HepG2 (cell line): Measurements from ENCODE around the gene STAT6. TPM values are rescaled to one million over a fixed set of nuclear protein-coding genes. Genes with fewer than 3 reads are reported as not detected.

Experiments used
- CAMTA2 ChIP-seq: sonication (generic); formaldehyde crosslinking; IDR thresholded peaks from 2 replicates; pipeline ENCODE4 v1.4.0; 2020; ENCODE audit warnings: mild to moderate bottlenecking, missing genetic modification reagents, borderline replicate concordance
- FLYWCH1 ChIP-seq: sonication (generic); formaldehyde crosslinking; IDR thresholded peaks from 2 replicates; pipeline ENCODE4 v1.8.1; 2023; ENCODE audit warnings: mild to moderate bottlenecking, missing genetic modification reagents
- FOXC1 ChIP-seq: sonication (generic); formaldehyde crosslinking; IDR thresholded peaks from 2 replicates; pipeline ENCODE4 v1.8.0; 2022; ENCODE audit warnings: mild to moderate bottlenecking, missing genetic modification reagents, borderline replicate concordance
- MAZ ChIP-seq, 2 experiments: sonication (generic) in 1 of 2; formaldehyde crosslinking in 1 of 2; IDR thresholded peaks; 2 replicates each; pipeline versions ENCODE4 v1.5.0 to v1.6.1; 2012 to 2020; ENCODE audit warnings: low read depth in 2 of 2, mild to moderate bottlenecking in 2 of 2, borderline replicate concordance in 1 of 2, improper control_type of control experiment in 1 of 2, low read length in 1 of 2, missing genetic modification reagents in 1 of 2, moderate library complexity in 1 of 2
- MNT ChIP-seq: fragments of 450-650 bp; IDR thresholded peaks from 2 replicates; pipeline ENCODE4 v1.6.1; 2016
- POLR2AphosphoS2 ChIP-seq: IDR thresholded peaks from 2 replicates; pipeline ENCODE4 v1.6.1; 2011; ENCODE audit warnings: low read depth, low read length, improper control_type of control experiment
- POLR2AphosphoS5 ChIP-seq: IDR thresholded peaks from 2 replicates; pipeline ENCODE4 v1.6.1; 2012; ENCODE audit warnings: low read depth, low read length
- SRSF9 ChIP-seq: fragments of 200-400 bp; formaldehyde crosslinking; IDR thresholded peaks from 2 replicates; pipeline ENCODE4 v1.6.1; 2018; ENCODE audit warnings: borderline replicate concordance, mild to moderate bottlenecking, low read depth, low read length; ENCODE audit not compliant: insufficient read depth, poor library complexity, severe bottlenecking
- ZKSCAN1 ChIP-seq: fragments of 150-350 bp; IDR thresholded peaks from 2 replicates; pipeline ENCODE4 v1.6.1; 2014; ENCODE audit warnings: low read length
- ZNF510 ChIP-seq: sonication (generic); formaldehyde crosslinking; IDR thresholded peaks from 2 replicates; pipeline ENCODE4 v1.4.0; 2020; ENCODE audit warnings: low read depth, mild to moderate bottlenecking, missing genetic modification reagents
- ZNF691 ChIP-seq: sonication (generic); formaldehyde crosslinking; IDR thresholded peaks from 2 replicates; pipeline ENCODE4 v1.4.0; 2020; ENCODE audit warnings: missing genetic modification reagents, low read depth, mild to moderate bottlenecking, borderline replicate concordance
- polyA plus RNA-seq, 8 experiments: library from polyadenylated mRNA; depleted of rRNA in 3 of 8; stranded (reverse) in 7 of 8; unstranded in 1 of 8; fragments of >200 nt; fragmentation: Illumina TruSeq in 4 of 8; extraction: Trizol in 4 of 8; gene quantifications; 2 replicates each; pipeline versions ENCODE4 v1.2.1 to v1.2.3, GENCODE V29; 2011 to 2016; ENCODE audit warnings: low read depth in 4 of 8, missing spikeins in 1 of 8, mixed read lengths in 1 of 8; ENCODE audit not compliant: insufficient read depth in 1 of 8
- total RNA-seq, 5 experiments: library from RNA; depleted of rRNA; stranded (reverse); fragments of >200 nt; fragmentation: Illumina TruSeq; extraction: Trizol; gene quantifications; 2 replicates each; pipeline ENCODE4 v1.2.3, GENCODE V29; 2016; ENCODE audit warnings: low read depth in 1 of 5
- TF ChIP-seq, protein P1 (sequence below): sonication (generic); formaldehyde crosslinking; IDR thresholded peaks from 2 replicates; pipeline ENCODE4 v1.4.0; 2020; ENCODE audit warnings: missing genetic modification reagents
- TF ChIP-seq, protein P2 (sequence below): sonication (generic); formaldehyde crosslinking; IDR thresholded peaks from 2 replicates; pipeline ENCODE4 v1.4.0; 2020; ENCODE audit warnings: missing genetic modification reagents, borderline replicate concordance
- TF ChIP-seq, protein P3 (sequence below): sonication (generic); formaldehyde crosslinking; IDR thresholded peaks from 2 replicates; pipeline ENCODE4 v1.5.1; 2020; ENCODE audit warnings: mild to moderate bottlenecking, missing genetic modification reagents, moderate library complexity
- TF ChIP-seq, protein P4 (sequence below): IDR thresholded peaks from 2 replicates; pipeline ENCODE4 v1.4.0; 2020; ENCODE audit warnings: mild to moderate bottlenecking, missing genetic modification reagents

STAT6 gene
- total and polyA plus RNA-seq, 2 of the 13 experiments (the other 11 are each of a cell fraction or from before 2014, with no cell fraction given), result 28.0 to 62.2 TPM

- no peak for TF ChIP-seq MNT
- no peak for TF ChIP-seq ZKSCAN1
- TF ChIP-seq POLR2AphosphoS2, result no peak
- TF ChIP-seq, protein P1, sequence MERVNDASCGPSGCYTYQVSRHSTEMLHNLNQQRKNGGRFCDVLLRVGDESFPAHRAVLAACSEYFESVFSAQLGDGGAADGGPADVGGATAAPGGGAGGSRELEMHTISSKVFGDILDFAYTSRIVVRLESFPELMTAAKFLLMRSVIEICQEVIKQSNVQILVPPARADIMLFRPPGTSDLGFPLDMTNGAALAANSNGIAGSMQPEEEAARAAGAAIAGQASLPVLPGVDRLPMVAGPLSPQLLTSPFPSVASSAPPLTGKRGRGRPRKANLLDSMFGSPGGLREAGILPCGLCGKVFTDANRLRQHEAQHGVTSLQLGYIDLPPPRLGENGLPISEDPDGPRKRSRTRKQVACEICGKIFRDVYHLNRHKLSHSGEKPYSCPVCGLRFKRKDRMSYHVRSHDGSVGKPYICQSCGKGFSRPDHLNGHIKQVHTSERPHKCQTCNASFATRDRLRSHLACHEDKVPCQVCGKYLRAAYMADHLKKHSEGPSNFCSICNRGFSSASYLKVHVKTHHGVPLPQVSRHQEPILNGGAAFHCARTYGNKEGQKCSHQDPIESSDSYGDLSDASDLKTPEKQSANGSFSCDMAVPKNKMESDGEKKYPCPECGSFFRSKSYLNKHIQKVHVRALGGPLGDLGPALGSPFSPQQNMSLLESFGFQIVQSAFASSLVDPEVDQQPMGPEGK (CRISPR knock-in tag), result peak; percentile 84
- TF ChIP-seq SRSF9, result no peak
- no peak for TF ChIP-seq CAMTA2 (CRISPR knock-in tag)
- no peak for TF ChIP-seq ZNF691 (CRISPR knock-in tag)
- TF ChIP-seq, protein P2, sequence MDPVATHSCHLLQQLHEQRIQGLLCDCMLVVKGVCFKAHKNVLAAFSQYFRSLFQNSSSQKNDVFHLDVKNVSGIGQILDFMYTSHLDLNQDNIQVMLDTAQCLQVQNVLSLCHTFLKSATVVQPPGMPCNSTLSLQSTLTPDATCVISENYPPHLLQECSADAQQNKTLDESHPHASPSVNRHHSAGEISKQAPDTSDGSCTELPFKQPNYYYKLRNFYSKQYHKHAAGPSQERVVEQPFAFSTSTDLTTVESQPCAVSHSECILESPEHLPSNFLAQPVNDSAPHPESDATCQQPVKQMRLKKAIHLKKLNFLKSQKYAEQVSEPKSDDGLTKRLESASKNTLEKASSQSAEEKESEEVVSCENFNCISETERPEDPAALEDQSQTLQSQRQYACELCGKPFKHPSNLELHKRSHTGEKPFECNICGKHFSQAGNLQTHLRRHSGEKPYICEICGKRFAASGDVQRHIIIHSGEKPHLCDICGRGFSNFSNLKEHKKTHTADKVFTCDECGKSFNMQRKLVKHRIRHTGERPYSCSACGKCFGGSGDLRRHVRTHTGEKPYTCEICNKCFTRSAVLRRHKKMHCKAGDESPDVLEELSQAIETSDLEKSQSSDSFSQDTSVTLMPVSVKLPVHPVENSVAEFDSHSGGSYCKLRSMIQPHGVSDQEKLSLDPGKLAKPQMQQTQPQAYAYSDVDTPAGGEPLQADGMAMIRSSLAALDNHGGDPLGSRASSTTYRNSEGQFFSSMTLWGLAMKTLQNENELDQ, result no peak
- TF ChIP-seq POLR2AphosphoS5, result no peak; the same call in 1 of the 2 replicates
- TF ChIP-seq, protein P3, sequence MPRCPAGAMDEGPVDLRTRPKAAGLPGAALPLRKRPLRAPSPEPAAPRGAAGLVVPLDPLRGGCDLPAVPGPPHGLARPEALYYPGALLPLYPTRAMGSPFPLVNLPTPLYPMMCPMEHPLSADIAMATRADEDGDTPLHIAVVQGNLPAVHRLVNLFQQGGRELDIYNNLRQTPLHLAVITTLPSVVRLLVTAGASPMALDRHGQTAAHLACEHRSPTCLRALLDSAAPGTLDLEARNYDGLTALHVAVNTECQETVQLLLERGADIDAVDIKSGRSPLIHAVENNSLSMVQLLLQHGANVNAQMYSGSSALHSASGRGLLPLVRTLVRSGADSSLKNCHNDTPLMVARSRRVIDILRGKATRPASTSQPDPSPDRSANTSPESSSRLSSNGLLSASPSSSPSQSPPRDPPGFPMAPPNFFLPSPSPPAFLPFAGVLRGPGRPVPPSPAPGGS (CRISPR knock-in tag), result no peak
- no peak for TF ChIP-seq FLYWCH1 (CRISPR knock-in tag)
- TF ChIP-seq, protein P4, sequence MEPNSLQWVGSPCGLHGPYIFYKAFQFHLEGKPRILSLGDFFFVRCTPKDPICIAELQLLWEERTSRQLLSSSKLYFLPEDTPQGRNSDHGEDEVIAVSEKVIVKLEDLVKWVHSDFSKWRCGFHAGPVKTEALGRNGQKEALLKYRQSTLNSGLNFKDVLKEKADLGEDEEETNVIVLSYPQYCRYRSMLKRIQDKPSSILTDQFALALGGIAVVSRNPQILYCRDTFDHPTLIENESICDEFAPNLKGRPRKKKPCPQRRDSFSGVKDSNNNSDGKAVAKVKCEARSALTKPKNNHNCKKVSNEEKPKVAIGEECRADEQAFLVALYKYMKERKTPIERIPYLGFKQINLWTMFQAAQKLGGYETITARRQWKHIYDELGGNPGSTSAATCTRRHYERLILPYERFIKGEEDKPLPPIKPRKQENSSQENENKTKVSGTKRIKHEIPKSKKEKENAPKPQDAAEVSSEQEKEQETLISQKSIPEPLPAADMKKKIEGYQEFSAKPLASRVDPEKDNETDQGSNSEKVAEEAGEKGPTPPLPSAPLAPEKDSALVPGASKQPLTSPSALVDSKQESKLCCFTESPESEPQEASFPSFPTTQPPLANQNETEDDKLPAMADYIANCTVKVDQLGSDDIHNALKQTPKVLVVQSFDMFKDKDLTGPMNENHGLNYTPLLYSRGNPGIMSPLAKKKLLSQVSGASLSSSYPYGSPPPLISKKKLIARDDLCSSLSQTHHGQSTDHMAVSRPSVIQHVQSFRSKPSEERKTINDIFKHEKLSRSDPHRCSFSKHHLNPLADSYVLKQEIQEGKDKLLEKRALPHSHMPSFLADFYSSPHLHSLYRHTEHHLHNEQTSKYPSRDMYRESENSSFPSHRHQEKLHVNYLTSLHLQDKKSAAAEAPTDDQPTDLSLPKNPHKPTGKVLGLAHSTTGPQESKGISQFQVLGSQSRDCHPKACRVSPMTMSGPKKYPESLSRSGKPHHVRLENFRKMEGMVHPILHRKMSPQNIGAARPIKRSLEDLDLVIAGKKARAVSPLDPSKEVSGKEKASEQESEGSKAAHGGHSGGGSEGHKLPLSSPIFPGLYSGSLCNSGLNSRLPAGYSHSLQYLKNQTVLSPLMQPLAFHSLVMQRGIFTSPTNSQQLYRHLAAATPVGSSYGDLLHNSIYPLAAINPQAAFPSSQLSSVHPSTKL (CRISPR knock-in tag), result peak; percentile 71
- TF ChIP-seq FOXC1, result no peak
- TF ChIP-seq MAZ (IDR thresholded peaks at IDR 0.05; ENCODE audit: borderline replicate concordance, low read depth, low read length), result peak; percentile 91
- peak; percentile 46; the same call in 1 of the 2 replicates for TF ChIP-seq MAZ (CRISPR knock-in tag; IDR thresholded peaks at IDR 0.05; ENCODE audit: low read depth)
- TF ChIP-seq ZNF510 (CRISPR knock-in tag), result no peak
Observed at GRCh38 chr12:57138526-57139272, 27.5 kb upstream of the STAT6 start (continued).
